Middle frontal gyrus (tissue), 1 donor: ENCODE measurements around the gene CACNA2D4.

Experiments used
- DNase-seq: peaks from one replicate; pipeline ENCODE4 v3.0.0-alpha.2; 2015; ENCODE audit warnings: low spot score; ENCODE audit errors: extremely low spot score

The CACNA2D4 gene

GRCh38 chr12:1804545-1805332, 113.7 kb downstream of the CACNA2D4 start:
- peak; percentile 85 for DNase-seq

- DNase-seq: no peak
Observed at GRCh38 chr12:1803736-1804135, 114.7 kb downstream of the CACNA2D4 start.

- no peak for DNase-seq
Observed at GRCh38 chr12:1801303-1801975, 117.0 kb downstream of the CACNA2D4 start.

GRCh38 chr12:1800401-1801302, 117.8 kb downstream of the CACNA2D4 start:
- DNase-seq: no peak

- DNase-seq: no peak
Observed at GRCh38 chr12:1799882-1800400, 118.5 kb downstream of the CACNA2D4 start.

GRCh38 chr12:1799051-1799881, 119.2 kb downstream of the CACNA2D4 start:
- no peak for DNase-seq

- DNase-seq: no peak
Observed at GRCh38 chr12:1798641-1799020, 119.8 kb downstream of the CACNA2D4 start.

GRCh38 chr12:1797991-1798640, 120.3 kb downstream of the CACNA2D4 start:
- no peak for DNase-seq

- no peak for DNase-seq
Observed at GRCh38 chr12:1797011-1797901, 121.2 kb downstream of the CACNA2D4 start.

GRCh38 chr12:1796515-1797010, 121.9 kb downstream of the CACNA2D4 start:
- DNase-seq: no peak

- peak; percentile 86 for DNase-seq
Observed at GRCh38 chr12:1795785-1796514, 122.5 kb downstream of the CACNA2D4 start.

- DNase-seq: no peak
Observed at GRCh38 chr12:1795221-1795784, 123.1 kb downstream of the CACNA2D4 start.

GRCh38 chr12:1794440-1795090, 123.9 kb downstream of the CACNA2D4 start:
- DNase-seq: no peak

GRCh38 chr12:1793426-1794210, 124.8 kb downstream of the CACNA2D4 start:
- DNase-seq: no peak

- no peak for DNase-seq
Observed at GRCh38 chr12:1792406-1792805, 126.0 kb downstream of the CACNA2D4 start.

- DNase-seq: no peak
Observed at GRCh38 chr12:1791104-1791841, 127.2 kb downstream of the CACNA2D4 start.
